ENCODE results near the gene ISY1.
A peak's percentile ranks its signal among the peaks of the same experiment; 100 is the strongest.

DNA sequence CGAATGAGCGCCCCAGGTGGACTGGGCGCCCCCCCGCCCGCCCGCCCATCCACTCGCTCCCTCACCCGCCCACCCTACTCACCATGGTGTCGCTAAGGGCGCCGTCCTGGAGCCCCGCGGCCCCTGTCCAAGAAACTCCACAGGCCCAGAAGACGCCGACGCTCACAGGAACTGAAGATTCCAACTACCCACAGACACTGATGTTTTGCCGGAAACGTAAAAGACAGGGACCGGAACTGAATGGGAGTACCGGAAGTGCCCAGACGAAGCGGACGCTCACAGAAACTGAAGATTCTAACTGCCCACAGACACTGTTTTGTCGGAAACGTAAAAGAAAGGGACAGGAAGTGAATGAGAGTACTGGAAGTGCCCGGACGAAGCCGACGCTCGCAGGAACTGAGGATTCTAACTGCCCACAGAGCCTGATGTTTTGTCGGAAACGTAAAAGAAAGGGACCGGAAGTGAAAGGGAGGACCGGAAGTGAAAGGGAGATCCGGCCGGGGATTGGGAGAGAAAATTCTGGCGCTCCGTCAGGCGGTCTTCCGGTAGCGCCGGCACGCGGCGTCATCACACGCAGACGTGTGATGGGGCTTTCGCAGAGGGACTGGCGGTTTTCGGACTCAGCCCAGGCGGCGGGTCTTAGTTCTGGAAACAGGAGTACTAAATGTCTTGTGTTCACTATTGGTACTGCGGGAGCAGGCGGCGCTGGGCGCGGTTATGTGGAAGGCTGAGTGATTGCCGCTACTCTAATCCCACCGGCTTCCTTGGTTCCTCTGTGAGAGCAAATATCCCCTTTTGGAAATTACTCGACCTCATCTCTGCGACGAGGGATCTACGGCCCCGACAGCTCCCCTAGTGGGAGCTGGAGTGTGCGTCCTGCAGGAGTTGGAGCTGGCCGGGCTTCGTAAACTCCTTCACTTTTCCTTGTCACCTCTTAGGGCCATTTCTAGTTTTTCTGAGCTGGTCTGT, at the start of gene ISY1:
- peak; percentile 63 to 80 (median 72) for TF ChIP-seq CTCF (IDR thresholded peaks at IDR 0.05)
- TF ChIP-seq POLR2AphosphoS5 (IDR thresholded peaks at IDR 0.05), result peak; percentile 66 to 92 (median 89)
- TF ChIP-seq POLR2A (IDR thresholded peaks at IDR 0.05), result peak; percentile 81
